T-cell (primary cell): ENCODE measurements around the gene FBXL14. TPM values are rescaled to one million over a fixed set of nuclear protein-coding genes. Genes with fewer than 3 reads are reported as not detected.

Experiments used
- ATAC-seq, 4 experiments: fragments of 200-7000 bp in 3 of 4; fragments of 150-1000 bp in 1 of 4; cut with Tn5 transposase; replicated peaks in 1 of 4; 1 replicate in 3 of 4; 2 replicates in 1 of 4; pipeline ENCODE4 v1.10.0; 2021; ENCODE audit warnings: moderate library complexity in 3 of 4, mild to moderate bottlenecking in 2 of 4, moderate number of reproducible peaks in 1 of 4
- CTCF ChIA-PET, 2 donors: fragments of 300-600 bp; sonication (Branson Sonifier 250); formaldehyde crosslinking; loops; one replicate each; lab custom pipeline; 2022; ENCODE audit warnings: antibody characterized with exemption in 2 of 2; lab: Charles Lee
- POLR2A ChIA-PET, 2 donors: fragments of 300-600 bp; sonication (Branson Sonifier 250); formaldehyde crosslinking; loops; one replicate each; lab custom pipeline; 2022; ENCODE audit warnings: antibody characterized with exemption in 2 of 2; lab: Charles Lee
- DNase-seq, 35 experiments: peaks; one replicate each; pipeline versions ENCODE4 v3.0.0 to v3.0.0-alpha.2; 2013 to 2023
- H3K27ac ChIP-seq: one replicate; pipeline ENCODE4 v1.5.1; 2013; ENCODE audit warnings: low read length
- H3K27me3 ChIP-seq, 2 experiments: replicated peaks in 1 of 2; 1 replicate in 1 of 2; 2 replicates in 1 of 2; pipeline versions ENCODE4 v1.6.1 to v1.7.0; 2013; ENCODE audit warnings: low read length in 1 of 2, mixed read lengths in 1 of 2; ENCODE audit not compliant: control insufficient read depth in 2 of 2, insufficient read depth in 2 of 2; ENCODE audit errors: extremely low read depth in 1 of 2
- H3K36me3 ChIP-seq, 2 donors: 1 replicate in 1 of 2; 2 replicates in 1 of 2; pipeline versions ENCODE4 v1.6.1 to v1.7.0; 2013; ENCODE audit warnings: low read length in 1 of 2; ENCODE audit not compliant: control insufficient read depth in 2 of 2, insufficient read depth in 1 of 2; ENCODE audit errors: extremely low read depth in 1 of 2
- H3K4me1 ChIP-seq, 2 experiments: 1 replicate in 1 of 2; 2 replicates in 1 of 2; pipeline versions ENCODE4 v1.6.1 to v1.7.0; 2013; ENCODE audit warnings: low read length in 2 of 2, mixed read lengths in 1 of 2; ENCODE audit not compliant: insufficient read depth in 2 of 2, control insufficient read depth in 1 of 2; ENCODE audit errors: extremely low read depth in 1 of 2
- H3K4me3 ChIP-seq, 2 donors: 1 replicate in 1 of 2; 2 replicates in 1 of 2; pipeline versions ENCODE4 v1.5.1 to v1.7.0; 2013; ENCODE audit warnings: mild to moderate bottlenecking in 2 of 2, low read length in 1 of 2, moderate library complexity in 1 of 2; ENCODE audit not compliant: control insufficient read depth in 1 of 2; ENCODE audit errors: extremely low read depth in 1 of 2
- H3K9me3 ChIP-seq: 2 replicates; pipeline ENCODE4 v1.7.0; 2013
- H3K27ac Mint-ChIP-seq, 2 donors: one replicate each; pipeline ENCODE4 v1.8.0; 2020 to 2021; ENCODE audit warnings: mild to moderate bottlenecking in 2 of 2, mixed read lengths in 2 of 2
- H3K27me3 Mint-ChIP-seq, 2 donors: one replicate each; pipeline ENCODE4 v1.8.0; 2021 to 2022; ENCODE audit warnings: mixed read lengths in 2 of 2
- H3K36me3 Mint-ChIP-seq: one replicate; pipeline ENCODE4 v1.8.0; 2021; ENCODE audit warnings: mixed read lengths
- H3K4me1 Mint-ChIP-seq, 3 donors: one replicate each; pipeline ENCODE4 v1.8.0; 2020 to 2022; ENCODE audit warnings: mixed read lengths in 3 of 3, mild to moderate bottlenecking in 1 of 3
- H3K4me3 Mint-ChIP-seq, 3 donors: one replicate each; pipeline ENCODE4 v1.8.0; 2020 to 2022; ENCODE audit warnings: mild to moderate bottlenecking in 3 of 3, mixed read lengths in 3 of 3, moderate library complexity in 3 of 3
- H3K9me3 Mint-ChIP-seq, 3 donors: one replicate each; pipeline ENCODE4 v1.8.0; 2020 to 2022; ENCODE audit warnings: mixed read lengths in 3 of 3
- WGBS: methylation state at CpG from one replicate; pipeline ENCODE4 v1.1.5; 2013; ENCODE audit warnings: missing lambda C conversion rate; ENCODE audit not compliant: insufficient coverage; 5-methylcytosine and 5-hydroxymethylcytosine counted together
- total RNA-seq, 35 experiments: library from RNA in 6 of 35; stranded (reverse) in 6 of 35; fragments of 120-200 nt in 1 of 35; gene quantifications; one replicate each; pipeline versions ENCODE4 v1.2.1 to v1.2.4 and lab custom pipeline; 2013 to 2026

Gene FBXL14
- total RNA-seq, 5 donors from 2014 or later (not counting 1 experiment from before 2014, with no cell fraction given), result 27.3 to 48.7 (median 42.5) TPM

DNA sequence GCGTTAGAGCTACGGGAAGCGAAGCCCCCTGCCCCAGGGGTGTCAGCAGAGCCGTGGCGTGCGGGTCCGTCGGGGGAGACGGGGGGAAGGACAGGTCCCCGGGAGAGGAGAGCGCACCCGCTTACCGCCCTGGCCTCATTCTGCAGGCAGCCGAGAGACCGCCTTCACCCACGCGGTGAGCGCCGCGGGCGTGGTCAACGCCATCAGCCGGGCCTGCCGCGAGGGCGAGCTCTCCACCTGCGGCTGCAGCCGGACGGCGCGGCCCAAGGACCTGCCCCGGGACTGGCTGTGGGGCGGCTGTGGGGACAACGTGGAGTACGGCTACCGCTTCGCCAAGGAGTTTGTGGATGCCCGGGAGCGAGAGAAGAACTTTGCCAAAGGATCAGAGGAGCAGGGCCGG, 45.2 kb upstream of the FBXL14 start:
- 93% methylated on average over 40 of the region's 40 CpGs for WGBS
- H3K27me3 ChIP-seq, result peaks cover 0 to 18% of the 10 kb centered on the region in 2 experiments
- no peak overlapping the region for H3K27ac ChIP-seq
- ChIA-PET CTCF (no interaction called here), POLR2A (no interaction called here)
- H3K36me3 ChIP-seq, result no peaks in the 10 kb centered on the region
- ATAC-seq (no peak), DNase-seq (no peak)
- H3K4me1 ChIP-seq, result no peaks in the 10 kb centered on the region
- H3K27ac Mint-ChIP-seq, result no peak overlapping the region
- no peak overlapping the region for H3K4me3 ChIP-seq
- peaks cover 0 to 2% (median 0%) of the 10 kb centered on the region in 3 donors for H3K4me1 Mint-ChIP-seq
- H3K4me3 Mint-ChIP-seq, result no peak overlapping the region
- H3K9me3 Mint-ChIP-seq, result no peaks in the 10 kb centered on the region
- peaks cover 7 to 17% of the 10 kb centered on the region in 2 donors for H3K27me3 Mint-ChIP-seq
- no peaks in the 10 kb centered on the region for H3K9me3 ChIP-seq
- no peaks in the 10 kb centered on the region for H3K36me3 Mint-ChIP-seq

DNA sequence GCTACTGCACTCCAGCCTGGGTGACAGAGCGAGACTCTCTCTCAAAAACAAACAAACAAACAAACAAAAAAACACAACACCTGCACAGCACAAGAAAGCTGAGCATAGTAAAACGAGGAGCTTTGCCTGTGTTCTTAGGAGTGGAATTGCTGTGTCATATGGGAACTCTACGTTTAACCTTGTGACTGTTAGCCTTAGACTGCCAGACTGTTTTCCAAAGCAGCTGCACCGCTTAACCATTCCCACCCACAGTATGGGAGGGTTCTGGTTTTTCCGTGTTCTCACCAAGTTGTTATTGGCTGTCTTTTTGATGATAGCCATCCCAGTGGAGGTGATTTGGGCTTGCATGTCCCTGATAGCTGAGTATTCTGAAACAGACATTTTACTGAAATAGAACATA, 43.8 kb upstream of the FBXL14 start:
- peaks cover 16 to 21% of the 10 kb centered on the region in 2 donors for H3K27me3 Mint-ChIP-seq
- Histone ChIP-seq H3K27me3 (peaks cover 0 to 31% of the 10 kb centered on the region in 2 experiments), H3K36me3 (no peaks in the 10 kb centered on the region), H3K4me1 (no peaks in the 10 kb centered on the region), H3K4me3 (no peak overlapping the region), H3K9me3 (no peaks in the 10 kb centered on the region), H3K27ac (no peak overlapping the region)
- H3K36me3 Mint-ChIP-seq, result no peaks in the 10 kb centered on the region
- ATAC-seq (no peak), DNase-seq (no peak)
- CTCF ChIA-PET, result interaction anchor here in 1 of 2 donors (1.0 kb wide), 1 partner anchor 153 kb away, joined by 6 read pairs; no protein-coding TSS in a partner anchor
- H3K4me3 Mint-ChIP-seq, result no peak overlapping the region
- no CpG with 5 or more reads among the region's 5 CpGs for WGBS
- POLR2A ChIA-PET, result no interaction called here
- no peak overlapping the region for H3K27ac Mint-ChIP-seq
- H3K9me3 Mint-ChIP-seq, result no peaks in the 10 kb centered on the region
- peaks cover 0 to 2% (median 0%) of the 10 kb centered on the region in 3 donors for H3K4me1 Mint-ChIP-seq

DNA sequence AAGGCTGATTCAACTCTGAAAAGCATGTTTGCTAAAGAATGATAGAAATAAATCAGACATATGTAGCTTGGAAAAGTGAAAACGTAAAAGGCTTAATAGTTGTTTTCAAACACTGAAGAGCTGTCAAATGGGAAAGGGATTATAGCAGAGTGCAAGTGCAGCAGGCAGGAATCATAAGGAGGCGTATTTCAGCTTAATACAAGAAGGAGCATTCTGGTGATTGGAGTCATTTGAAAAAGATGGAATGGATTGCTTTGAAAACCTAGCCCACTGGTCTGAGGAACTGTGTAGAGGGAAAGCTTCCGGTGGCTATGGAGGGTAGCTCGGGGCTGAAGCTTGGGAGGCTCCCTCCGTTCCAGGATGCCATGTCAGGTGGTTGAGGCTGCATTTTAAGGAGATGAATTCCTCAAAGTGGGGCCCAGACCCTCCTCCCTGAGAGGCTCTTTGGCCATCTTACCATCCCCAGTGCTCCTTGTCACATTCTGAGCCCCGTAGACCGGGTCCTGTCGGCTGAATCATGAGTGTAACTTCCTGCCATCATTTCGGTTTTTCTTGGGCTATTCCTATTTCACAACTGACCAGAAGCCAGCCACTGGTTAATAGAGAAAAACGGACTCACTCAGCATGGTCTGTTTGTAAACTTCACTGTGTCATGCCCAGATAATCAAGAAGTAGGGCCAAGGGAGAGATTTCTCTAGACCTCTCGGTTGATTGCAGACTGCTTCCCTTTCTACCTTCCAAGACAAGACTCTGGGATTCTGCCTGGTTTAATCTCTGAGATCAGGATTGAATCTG, 41.1 kb upstream of the FBXL14 start:
- peaks cover 39 to 40% of the 10 kb centered on the region in 2 donors for H3K27me3 Mint-ChIP-seq
- 87% methylated on average over 8 of the region's 11 CpGs for WGBS

DNA sequence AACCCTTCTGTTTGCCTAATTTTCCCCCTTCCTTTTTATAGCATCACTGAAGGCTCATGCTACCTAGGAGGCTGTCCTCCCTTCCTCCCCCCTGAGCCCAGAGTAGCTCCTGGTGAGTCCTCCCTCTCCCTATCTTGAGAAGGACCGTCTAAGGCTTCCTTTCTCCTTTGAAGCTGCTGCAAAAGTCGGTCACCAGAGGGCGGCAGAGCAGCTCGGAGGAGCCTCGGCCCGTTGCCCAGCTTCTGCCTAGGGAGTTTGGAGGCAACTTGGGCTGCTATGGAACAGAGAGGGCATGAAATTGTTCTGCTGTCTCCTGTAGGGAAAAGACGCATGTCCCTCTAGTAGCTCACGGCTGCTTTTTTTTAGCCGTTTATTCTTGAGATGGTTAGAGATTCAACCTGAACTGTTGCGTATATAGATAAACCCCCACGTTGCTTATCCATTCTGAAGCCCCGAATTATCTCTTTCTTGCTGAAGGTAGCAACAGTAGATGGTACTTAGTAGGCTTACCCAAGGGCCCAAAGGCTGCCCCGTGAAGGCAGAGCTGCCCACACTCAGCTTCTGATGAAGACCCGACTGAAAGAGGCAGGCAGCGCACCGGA, 40.3 kb upstream of the FBXL14 start:
- CTCF ChIA-PET, result interaction anchor here (0.5 to 2.8 kb wide), 16 partner anchors 12 to 542 kb away, joined by 3 to 34 read pairs (median 5); no protein-coding TSS in a partner anchor
- Mint-ChIP-seq H3K27ac (peak overlapping the region in 1 of 2 donors; percentile 69), H3K27me3 (peaks cover 41 to 42% of the 10 kb centered on the region in 2 donors), H3K4me1 (peaks cover 7 to 17% (median 9%) of the 10 kb centered on the region in 3 donors), H3K36me3 (no peaks in the 10 kb centered on the region), H3K4me3 (no peak overlapping the region), H3K9me3 (no peaks in the 10 kb centered on the region)
- H3K27me3 ChIP-seq, result peaks cover 3 to 51% of the 10 kb centered on the region in 2 experiments
- H3K36me3 ChIP-seq, result no peaks in the 10 kb centered on the region
- WGBS, result 83% methylated on average over 6 of the region's 16 CpGs
- POLR2A ChIA-PET, result no interaction called here
- no peaks in the 10 kb centered on the region for H3K9me3 ChIP-seq
- H3K4me3 ChIP-seq, result no peak overlapping the region
- ATAC-seq (peak; percentile 53 to 76 (median 56)), DNase-seq (peak; percentile 16 to 72 (median 48))
- peaks cover 2 to 15% of the 10 kb centered on the region in 2 experiments for H3K4me1 ChIP-seq
- H3K27ac ChIP-seq, result no peak overlapping the region

More for the DNA sequence above, 41.1 kb upstream of the FBXL14 start:
- no peaks in the 10 kb centered on the region for H3K36me3 ChIP-seq
- H3K27me3 ChIP-seq, result peaks cover 3 to 44% of the 10 kb centered on the region in 2 experiments
- peaks cover 2 to 7% of the 10 kb centered on the region in 2 experiments for H3K4me1 ChIP-seq
- no peak overlapping the region for H3K4me3 ChIP-seq
- no peaks in the 10 kb centered on the region for H3K9me3 ChIP-seq
- Mint-ChIP-seq H3K4me1 (peaks cover 4 to 14% (median 7%) of the 10 kb centered on the region in 3 donors), H3K27ac (no peak overlapping the region), H3K4me3 (no peak overlapping the region), H3K9me3 (no peaks in the 10 kb centered on the region), H3K36me3 (no peaks in the 10 kb centered on the region)
- no peak overlapping the region for H3K27ac ChIP-seq
- no peak for DNase-seq
- no peak for ATAC-seq
- ChIA-PET POLR2A (interaction anchor here in 1 of 2 donors (0.6 kb wide), 1 partner anchor 153 kb away, joined by 3 read pairs; no protein-coding TSS in a partner anchor), CTCF (interaction anchor here (0.7 to 2.8 kb wide), 13 partner anchors 14 to 543 kb away, joined by 3 to 34 read pairs (median 5); no protein-coding TSS in a partner anchor)

DNA sequence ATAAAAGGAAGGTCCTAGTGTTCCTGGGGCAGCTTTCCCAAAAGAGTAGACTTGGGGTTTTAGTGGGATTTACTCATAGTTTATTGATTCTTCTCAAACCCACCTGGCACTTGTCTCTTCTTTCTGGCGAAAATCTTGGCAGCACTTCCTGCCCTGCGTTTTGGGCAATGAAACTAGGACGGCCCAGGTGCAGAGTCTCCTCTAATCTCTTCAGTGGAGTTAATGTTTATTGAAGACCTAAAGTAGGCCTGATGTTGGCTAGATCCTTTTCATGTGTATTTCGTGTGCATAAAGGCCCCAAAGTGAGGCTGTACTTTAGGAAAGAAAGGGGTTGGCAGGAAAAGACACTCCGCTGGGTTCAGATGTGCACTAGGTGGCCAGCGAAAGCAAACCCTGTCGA, 39.8 kb upstream of the FBXL14 start:
- Mint-ChIP-seq H3K4me3 (no peak overlapping the region), H3K9me3 (no peaks in the 10 kb centered on the region), H3K27me3 (peaks cover 46 to 47% of the 10 kb centered on the region in 2 donors), H3K36me3 (no peaks in the 10 kb centered on the region), H3K4me1 (peaks cover 12 to 21% (median 13%) of the 10 kb centered on the region in 3 donors), H3K27ac (no peak overlapping the region)
- H3K27ac ChIP-seq, result no peak overlapping the region
- no peak for ATAC-seq
- WGBS, result 77% methylated on average over 5 of the region's 7 CpGs
- H3K4me1 ChIP-seq, result peaks cover 2 to 20% of the 10 kb centered on the region in 2 experiments
- peaks cover 3 to 54% of the 10 kb centered on the region in 2 experiments for H3K27me3 ChIP-seq
- DNase-seq, result no peak
- no peaks in the 10 kb centered on the region for H3K36me3 ChIP-seq
- H3K4me3 ChIP-seq, result no peak overlapping the region
- no peaks in the 10 kb centered on the region for H3K9me3 ChIP-seq
- ChIA-PET POLR2A (no interaction called here), CTCF (interaction anchor here (0.5 to 2.8 kb wide), 13 partner anchors 12 to 541 kb away, joined by 3 to 34 read pairs (median 7); no protein-coding TSS in a partner anchor)

DNA sequence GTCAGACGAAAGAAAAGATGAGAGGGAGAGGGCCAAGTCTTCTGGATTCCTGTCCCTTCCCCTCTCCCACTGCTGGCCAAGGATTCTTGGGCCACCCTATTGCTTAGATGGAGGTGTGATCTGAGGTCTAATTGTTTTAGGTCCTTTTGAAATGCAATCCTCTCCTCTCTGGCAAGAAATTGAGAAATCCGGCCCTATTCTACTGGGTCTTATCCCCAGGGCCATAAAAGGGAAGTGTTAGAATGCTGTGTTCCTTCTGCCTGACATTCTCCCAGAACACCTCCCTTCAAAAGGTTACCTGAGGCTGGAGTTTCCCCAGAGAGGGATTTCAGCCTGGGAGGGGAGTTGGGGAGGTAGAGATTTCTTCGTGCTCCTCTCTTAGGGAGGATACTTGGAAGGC, 39.1 kb upstream of the FBXL14 start:
- H3K4me3 Mint-ChIP-seq, result no peak overlapping the region
- ChIA-PET POLR2A (no interaction called here), CTCF (interaction anchor here in 1 of 2 donors (0.6 to 2.8 kb wide), 3 partner anchors 26 to 505 kb away, joined by 3 to 20 read pairs (median 9); no protein-coding TSS in a partner anchor)
- no peak overlapping the region for H3K27ac Mint-ChIP-seq
- H3K9me3 Mint-ChIP-seq, result no peaks in the 10 kb centered on the region
- Histone ChIP-seq H3K4me1 (peaks cover 2 to 20% of the 10 kb centered on the region in 2 experiments), H3K4me3 (no peak overlapping the region), H3K36me3 (no peaks in the 10 kb centered on the region), H3K27me3 (peaks cover 3 to 61% of the 10 kb centered on the region in 2 experiments), H3K9me3 (no peaks in the 10 kb centered on the region), H3K27ac (no peak overlapping the region)
- H3K4me1 Mint-ChIP-seq, result peaks cover 15 to 26% (median 17%) of the 10 kb centered on the region in 3 donors
- no peaks in the 10 kb centered on the region for H3K36me3 Mint-ChIP-seq
- WGBS, result no CpG with 5 or more reads among the region's 3 CpGs
- ATAC-seq (no peak), DNase-seq (no peak)
- peaks cover 50 to 54% of the 10 kb centered on the region in 2 donors for H3K27me3 Mint-ChIP-seq
